Right lobe of liver (tissue), 4 donors: ENCODE data around the gene NOD1.

Experiments used
- POLR2A ChIP-seq: fragments of 450-650 bp; IDR thresholded peaks from one replicate; pipeline ENCODE4 v1.6.1; 2017; ENCODE audit warnings: antibody characterized with exemption, mild to moderate bottlenecking
- TF ChIP-seq, protein P1 (sequence below), 4 donors: fragments of 200-600 bp in 3 of 4; fragments of 450-650 bp in 1 of 4; IDR thresholded peaks; one replicate each; pipeline versions ENCODE4 v1.5.1 to v1.8.0; 2016 to 2022; ENCODE audit warnings: antibody characterized with exemption in 4 of 4, mild to moderate bottlenecking in 2 of 4
- donor health status: DM: no; HTN: no; CAD: no.
- donor health status: DM: no; HTN: no; CAD: no.
- donor health status: DM: no; HTN: yes; CAD: no.

DNA sequence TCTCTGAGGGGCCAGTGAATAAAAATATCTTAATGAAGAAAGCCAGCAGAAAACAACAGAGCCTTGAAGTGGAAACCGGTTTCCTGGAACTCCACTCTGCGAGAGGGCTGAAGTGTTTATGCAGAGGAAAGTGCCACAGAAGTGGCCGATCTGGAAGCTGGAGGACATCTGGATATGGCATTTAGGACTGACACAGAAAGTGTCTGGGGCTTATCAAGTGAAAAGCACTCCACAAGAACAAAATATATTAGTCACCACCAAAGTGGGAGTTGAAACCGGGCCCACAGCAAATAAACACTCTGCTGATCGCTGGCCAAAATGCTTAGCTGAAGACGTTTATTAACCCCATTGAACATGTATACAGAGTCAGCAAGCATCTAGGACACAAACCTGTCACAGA is 7.8 kb downstream of the NOD1 start:
- TF ChIP-seq, protein P1, sequence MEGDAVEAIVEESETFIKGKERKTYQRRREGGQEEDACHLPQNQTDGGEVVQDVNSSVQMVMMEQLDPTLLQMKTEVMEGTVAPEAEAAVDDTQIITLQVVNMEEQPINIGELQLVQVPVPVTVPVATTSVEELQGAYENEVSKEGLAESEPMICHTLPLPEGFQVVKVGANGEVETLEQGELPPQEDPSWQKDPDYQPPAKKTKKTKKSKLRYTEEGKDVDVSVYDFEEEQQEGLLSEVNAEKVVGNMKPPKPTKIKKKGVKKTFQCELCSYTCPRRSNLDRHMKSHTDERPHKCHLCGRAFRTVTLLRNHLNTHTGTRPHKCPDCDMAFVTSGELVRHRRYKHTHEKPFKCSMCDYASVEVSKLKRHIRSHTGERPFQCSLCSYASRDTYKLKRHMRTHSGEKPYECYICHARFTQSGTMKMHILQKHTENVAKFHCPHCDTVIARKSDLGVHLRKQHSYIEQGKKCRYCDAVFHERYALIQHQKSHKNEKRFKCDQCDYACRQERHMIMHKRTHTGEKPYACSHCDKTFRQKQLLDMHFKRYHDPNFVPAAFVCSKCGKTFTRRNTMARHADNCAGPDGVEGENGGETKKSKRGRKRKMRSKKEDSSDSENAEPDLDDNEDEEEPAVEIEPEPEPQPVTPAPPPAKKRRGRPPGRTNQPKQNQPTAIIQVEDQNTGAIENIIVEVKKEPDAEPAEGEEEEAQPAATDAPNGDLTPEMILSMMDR (IDR thresholded peaks at IDR 0.05): no peak
- no peak for TF ChIP-seq POLR2A
